Measurements from ENCODE around the gene PYGM.

- TF ChIP-seq CTCF (IDR thresholded peaks at IDR 0.05 in 4 of 5, conservative IDR thresholded peaks at IDR 0.05 in 1 of 5) (no peak), POLR2A (IDR thresholded peaks at IDR 0.05) (no peak)
These were observed 61.3 kb downstream of the PYGM start for GRCh38 chr11:64698427-64698826.

All from gastrocnemius medialis (tissue), 4 donors.